Stimulated activated CD4-positive, alpha-beta T cell treated with anti-CD3 and anti-CD28 coated beads, TNF-alpha, amount 100 ng/mL, for 48 hours (primary cell): ENCODE data around the gene TUBB3.
"Not testable (repeated sequence)": the region's sequence is repeated elsewhere in the genome, so short reads cannot be mapped to it uniquely, and the experiment has no call there.

Experiments
- DNase-seq, 3 donors: peaks; one replicate each; pipeline ENCODE4 v3.0.0-alpha.2; 2020; ENCODE audit warnings: low read depth in 3 of 3

TUBB3 gene

GRCh38 chr16:89922884-89923639 lies at the start of gene TUBB3:
Gene TUBB3 (plus strand): TSS chr16:89923342. CDS start chr16:89923402, 60 bp downstream.
- DNase-seq = peak in 1 of 3 donors; percentile 45

- peak; percentile 95 to 97 (median 96) for DNase-seq
These were observed 49.0 kb upstream of the TUBB3 start for GRCh38 chr16:89873972-89874689.

- not testable (repeated sequence) for DNase-seq
These were observed 44.0 kb upstream of the TUBB3 start for GRCh38 chr16:89879123-89879522.

- DNase-seq = no peak
These were observed 42.4 kb upstream of the TUBB3 start for GRCh38 chr16:89880477-89881367.

GRCh38 chr16:89881368-89881730 lies 41.8 kb upstream of the TUBB3 start:
- no peak for DNase-seq

- DNase-seq = no peak
These were observed 39.6 kb upstream of the TUBB3 start for GRCh38 chr16:89883346-89884040.

GRCh38 chr16:89884041-89884421 lies 39.1 kb upstream of the TUBB3 start:
- DNase-seq = no peak

- DNase-seq = no peak
These were observed 35.9 kb upstream of the TUBB3 start for GRCh38 chr16:89887243-89887642.

GRCh38 chr16:89890200-89890599 lies 32.9 kb upstream of the TUBB3 start:
- peak in 2 of 3 donors; percentile 15 to 35 for DNase-seq

- DNase-seq = no peak
These were observed 32.1 kb upstream of the TUBB3 start for GRCh38 chr16:89890886-89891657.

GRCh38 chr16:89892055-89892630 lies 31.0 kb upstream of the TUBB3 start:
- no peak for DNase-seq

- DNase-seq = no peak
These were observed 30.5 kb upstream of the TUBB3 start for GRCh38 chr16:89892635-89893034.

- no peak for DNase-seq
These were observed 29.2 kb upstream of the TUBB3 start for GRCh38 chr16:89893642-89894548.

- no peak for DNase-seq
These were observed 27.5 kb upstream of the TUBB3 start for GRCh38 chr16:89895482-89896250.

GRCh38 chr16:89897204-89897603 lies 25.9 kb upstream of the TUBB3 start:
- no peak for DNase-seq

- DNase-seq = no peak
These were observed 24.8 kb upstream of the TUBB3 start for GRCh38 chr16:89898201-89898967.

- no peak for DNase-seq
These were observed 23.2 kb upstream of the TUBB3 start for GRCh38 chr16:89899879-89900481.
